HEK293 (cell line): ENCODE data around the gene SNCB.
A peak's percentile ranks its signal among the peaks of the same experiment; 100 is the strongest.

Source experiments
- CTCF ChIA-PET: fragments of 350-600 bp; formaldehyde crosslinking; extraction: SDS; loops from one replicate; lab custom pipeline; 2021; ENCODE audit warnings: antibody characterized with exemption; lab: Yijun Ruan, JAX
- POLR2A ChIA-PET: fragments of 300-600 bp; formaldehyde crosslinking; extraction: SDS; loops from one replicate; lab custom pipeline; 2020; ENCODE audit warnings: antibody characterized with exemption, inconsistent platforms; lab: Yijun Ruan, JAX
- H3K27ac ChIP-seq: fragments of 200-500 bp; sonication (Bioruptor generic); 2 replicates; pipeline ENCODE4 v1.5.1; 2014; ENCODE audit warnings: low read depth, low read length, control low read depth, inconsistent platforms; ENCODE audit errors: extremely low read depth
- H3K36me3 ChIP-seq, 2 experiments: fragments of 200-500 bp in 1 of 2; sonication (Bioruptor generic) in 1 of 2; 1 replicate in 1 of 2; 2 replicates in 1 of 2; pipeline ENCODE4 v1.5.1; 2014 to 2017; ENCODE audit warnings: inconsistent platforms in 2 of 2, low read length in 2 of 2; ENCODE audit not compliant: control insufficient read depth in 2 of 2, insufficient read depth in 1 of 2
- H3K4me1 ChIP-seq: fragments of 200-500 bp; sonication (Bioruptor generic); 2 replicates; pipeline ENCODE4 v1.5.1; 2014; ENCODE audit warnings: mild to moderate bottlenecking, low read length, inconsistent platforms; ENCODE audit not compliant: control insufficient read depth, insufficient read depth
- H3K4me3 ChIP-seq: 2 replicates; pipeline ENCODE4 v1.5.1; 2011; ENCODE audit warnings: low read depth, mild to moderate bottlenecking, control low read depth, low read length, moderate library complexity
- H3K9me3 ChIP-seq: fragments of 200-500 bp; sonication (Bioruptor generic); 2 replicates; pipeline ENCODE4 v1.5.1; 2014; ENCODE audit warnings: low read depth, low read length, inconsistent platforms; ENCODE audit not compliant: control insufficient read depth, insufficient read depth
- HIC1 ChIP-seq: fragments of 450-650 bp; formaldehyde crosslinking; IDR thresholded peaks from 2 replicates; pipeline ENCODE4 v1.5.1; 2016; ENCODE audit warnings: missing biosample characterization, missing genetic modification characterization
- KLF10 ChIP-seq: fragments of 450-650 bp; IDR thresholded peaks from 2 replicates; pipeline ENCODE4 v1.5.1; 2018; ENCODE audit warnings: missing biosample characterization, mild to moderate bottlenecking, missing genetic modification characterization
- KLF8 ChIP-seq: fragments of 450-650 bp; formaldehyde crosslinking; IDR thresholded peaks from 2 replicates; pipeline ENCODE4 v1.5.1; 2016; ENCODE audit warnings: missing biosample characterization, missing genetic modification characterization
- SCRT2 ChIP-seq: fragments of 450-650 bp; formaldehyde crosslinking; IDR thresholded peaks from 2 replicates; pipeline ENCODE4 v1.5.1; 2016; ENCODE audit warnings: missing biosample characterization, missing genetic modification characterization
- SP3 ChIP-seq: fragments of 450-650 bp; formaldehyde crosslinking; IDR thresholded peaks from 2 replicates; pipeline ENCODE4 v1.5.1; 2016; ENCODE audit warnings: missing biosample characterization, missing genetic modification characterization
- ZFP37 ChIP-seq: fragments of 450-650 bp; formaldehyde crosslinking; IDR thresholded peaks from 2 replicates; pipeline ENCODE4 v1.5.1; 2016; ENCODE audit warnings: missing biosample characterization, missing genetic modification characterization
- ZNF2 ChIP-seq: fragments of 450-650 bp; formaldehyde crosslinking; IDR thresholded peaks from 2 replicates; pipeline ENCODE4 v1.5.1; 2016; ENCODE audit warnings: missing biosample characterization, missing genetic modification characterization
- ZNF214 ChIP-seq: fragments of 450-650 bp; formaldehyde crosslinking; IDR thresholded peaks from 2 replicates; pipeline ENCODE4 v1.5.1; 2017; ENCODE audit warnings: missing biosample characterization, mild to moderate bottlenecking, missing genetic modification characterization, borderline replicate concordance
- ZNF280D ChIP-seq: fragments of 450-650 bp; formaldehyde crosslinking; IDR thresholded peaks from 2 replicates; pipeline ENCODE4 v1.5.1; 2016; ENCODE audit warnings: missing biosample characterization, missing genetic modification characterization
- ZNF335 ChIP-seq: fragments of 450-650 bp; formaldehyde crosslinking; conservative IDR thresholded peaks from 2 replicates; pipeline ENCODE4 v1.5.1; 2016; ENCODE audit warnings: missing biosample characterization, missing genetic modification characterization
- ZNF423 ChIP-seq: fragments of 450-650 bp; formaldehyde crosslinking; IDR thresholded peaks from 2 replicates; pipeline ENCODE4 v1.5.1; 2016; ENCODE audit warnings: missing biosample characterization, missing genetic modification characterization
- ZNF600 ChIP-seq: fragments of 450-650 bp; formaldehyde crosslinking; IDR thresholded peaks from 2 replicates; pipeline ENCODE4 v1.5.1; 2016; ENCODE audit warnings: missing biosample characterization, missing genetic modification characterization
- ZNF621 ChIP-seq: fragments of 450-650 bp; formaldehyde crosslinking; IDR thresholded peaks from 2 replicates; pipeline ENCODE4 v1.5.1; 2017; ENCODE audit warnings: missing biosample characterization, missing genetic modification characterization
- ZNF623 ChIP-seq: fragments of 450-650 bp; formaldehyde crosslinking; IDR thresholded peaks from 2 replicates; pipeline ENCODE4 v1.5.1; 2016; ENCODE audit warnings: missing biosample characterization, missing genetic modification characterization
- ZNF664 ChIP-seq: fragments of 450-650 bp; formaldehyde crosslinking; IDR thresholded peaks from 2 replicates; pipeline ENCODE4 v1.5.1; 2016; ENCODE audit warnings: missing biosample characterization, missing genetic modification characterization
- ZNF701 ChIP-seq: fragments of 450-650 bp; formaldehyde crosslinking; IDR thresholded peaks from 2 replicates; pipeline ENCODE4 v1.5.1; 2016; ENCODE audit warnings: missing biosample characterization, missing genetic modification characterization
- TF ChIP-seq, protein P1 (sequence below): fragments of 450-650 bp; formaldehyde crosslinking; IDR thresholded peaks from 2 replicates; pipeline ENCODE4 v1.5.1; 2017; ENCODE audit warnings: missing biosample characterization, missing genetic modification characterization
- TF ChIP-seq, protein P2 (sequence below): fragments of 450-650 bp; formaldehyde crosslinking; IDR thresholded peaks from 2 replicates; pipeline ENCODE4 v1.5.1; 2017; ENCODE audit warnings: missing biosample characterization, missing genetic modification characterization
- TF ChIP-seq, protein P3 (sequence below): fragments of 450-650 bp; formaldehyde crosslinking; IDR thresholded peaks from 2 replicates; pipeline ENCODE4 v1.5.1; 2016; ENCODE audit warnings: missing biosample characterization, missing genetic modification characterization

SNCB gene

GRCh38 chr5:176609724-176610434 lies 20.5 kb downstream of the SNCB start, which contains the start of gene GPRIN1 (continued):
- TF ChIP-seq SP3 (tag by site-specific recombination) (peak; percentile 62), ZNF423 (tag by site-specific recombination) (no peak), ZNF280D (no peak), KLF10 (0 out of 2 replicates have a peak, but pooled peaks have one; percentile 11), HIC1 (tag by site-specific recombination) (no peak), ZNF214 (tag by site-specific recombination) (no peak), KLF8 (tag by site-specific recombination) (peak; percentile 77; the same call in 1 of the 2 replicates), ZNF623 (tag by site-specific recombination) (0 out of 2 replicates have a peak, but pooled peaks have one; percentile 26), ZNF664 (tag by site-specific recombination) (no peak), ZFP37 (tag by site-specific recombination) (no peak)
- TF ChIP-seq, protein P1, sequence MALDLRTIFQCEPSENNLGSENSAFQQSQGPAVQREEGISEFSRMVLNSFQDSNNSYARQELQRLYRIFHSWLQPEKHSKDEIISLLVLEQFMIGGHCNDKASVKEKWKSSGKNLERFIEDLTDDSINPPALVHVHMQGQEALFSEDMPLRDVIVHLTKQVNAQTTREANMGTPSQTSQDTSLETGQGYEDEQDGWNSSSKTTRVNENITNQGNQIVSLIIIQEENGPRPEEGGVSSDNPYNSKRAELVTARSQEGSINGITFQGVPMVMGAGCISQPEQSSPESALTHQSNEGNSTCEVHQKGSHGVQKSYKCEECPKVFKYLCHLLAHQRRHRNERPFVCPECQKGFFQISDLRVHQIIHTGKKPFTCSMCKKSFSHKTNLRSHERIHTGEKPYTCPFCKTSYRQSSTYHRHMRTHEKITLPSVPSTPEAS (tag by site-specific recombination), result 0 out of 2 replicates have a peak, but pooled peaks have one; percentile 14
- TF ChIP-seq, protein P2, sequence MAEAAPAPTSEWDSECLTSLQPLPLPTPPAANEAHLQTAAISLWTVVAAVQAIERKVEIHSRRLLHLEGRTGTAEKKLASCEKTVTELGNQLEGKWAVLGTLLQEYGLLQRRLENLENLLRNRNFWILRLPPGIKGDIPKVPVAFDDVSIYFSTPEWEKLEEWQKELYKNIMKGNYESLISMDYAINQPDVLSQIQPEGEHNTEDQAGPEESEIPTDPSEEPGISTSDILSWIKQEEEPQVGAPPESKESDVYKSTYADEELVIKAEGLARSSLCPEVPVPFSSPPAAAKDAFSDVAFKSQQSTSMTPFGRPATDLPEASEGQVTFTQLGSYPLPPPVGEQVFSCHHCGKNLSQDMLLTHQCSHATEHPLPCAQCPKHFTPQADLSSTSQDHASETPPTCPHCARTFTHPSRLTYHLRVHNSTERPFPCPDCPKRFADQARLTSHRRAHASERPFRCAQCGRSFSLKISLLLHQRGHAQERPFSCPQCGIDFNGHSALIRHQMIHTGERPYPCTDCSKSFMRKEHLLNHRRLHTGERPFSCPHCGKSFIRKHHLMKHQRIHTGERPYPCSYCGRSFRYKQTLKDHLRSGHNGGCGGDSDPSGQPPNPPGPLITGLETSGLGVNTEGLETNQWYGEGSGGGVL (tag by site-specific recombination), result peak; percentile 67

DNA sequence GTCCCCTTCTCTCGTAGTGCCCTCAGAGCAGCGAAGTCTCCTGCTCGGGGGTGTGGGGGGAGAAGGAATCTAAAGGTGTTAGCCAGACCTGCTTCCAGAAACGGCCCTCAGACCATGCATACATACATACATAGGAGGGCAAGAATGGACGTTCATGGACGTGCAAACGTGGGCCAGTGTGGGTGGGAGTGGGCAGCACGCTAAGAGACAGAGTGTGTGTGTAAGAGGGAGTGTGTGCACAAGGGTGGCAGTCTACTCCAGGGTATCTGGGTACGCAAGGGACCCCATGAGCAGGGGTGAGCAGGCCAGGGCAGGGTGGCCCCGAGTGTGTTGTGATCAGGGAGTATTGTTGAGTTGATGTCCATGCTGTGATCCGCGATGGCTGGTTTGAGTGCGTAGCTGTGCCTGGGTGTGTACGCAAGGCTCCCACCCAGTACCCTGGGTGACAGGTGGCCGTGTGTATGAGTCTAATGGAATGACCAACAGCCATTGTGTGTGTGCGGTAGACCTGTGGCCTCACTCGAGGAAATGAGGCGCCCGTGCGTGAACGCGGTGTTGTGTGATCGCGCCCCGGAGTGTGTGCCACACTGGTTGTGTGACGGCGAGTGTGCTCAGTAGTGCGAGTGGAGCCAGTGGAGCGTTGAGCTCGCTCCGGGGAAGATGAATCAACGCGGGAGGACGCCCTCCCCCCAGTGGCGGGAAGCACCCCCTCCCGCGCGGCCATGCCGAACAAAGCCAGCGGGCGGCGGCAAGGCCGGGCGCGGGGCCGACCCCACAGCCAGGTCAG lies 21.2 kb downstream of the SNCB start:
- Histone ChIP-seq H3K9me3 (no peaks in the 10 kb centered on the region), H3K36me3 (no peaks in the 10 kb centered on the region), H3K4me3 (peak overlapping the region; percentile 45), H3K4me1 (peaks cover 6% of the 10 kb centered on the region; the same call in 1 of the 2 replicates), H3K27ac (no peak overlapping the region)
- POLR2A ChIA-PET, result no interaction called here
- CTCF ChIA-PET, result interaction anchor here (0.6 kb wide), 1 partner anchor 34 kb away, joined by 3 read pairs; no protein-coding TSS in a partner anchor
- TF ChIP-seq, protein P1 (tag by site-specific recombination), result 0 out of 2 replicates have a peak, but pooled peaks have one; percentile 27
- peak; percentile 27; the same call in 1 of the 2 replicates for TF ChIP-seq ZNF335 (tag by site-specific recombination)
- TF ChIP-seq KLF10, result peak; percentile 59; the same call in 1 of the 2 replicates
- TF ChIP-seq SCRT2, result peak; percentile 86
- TF ChIP-seq, protein P3, sequence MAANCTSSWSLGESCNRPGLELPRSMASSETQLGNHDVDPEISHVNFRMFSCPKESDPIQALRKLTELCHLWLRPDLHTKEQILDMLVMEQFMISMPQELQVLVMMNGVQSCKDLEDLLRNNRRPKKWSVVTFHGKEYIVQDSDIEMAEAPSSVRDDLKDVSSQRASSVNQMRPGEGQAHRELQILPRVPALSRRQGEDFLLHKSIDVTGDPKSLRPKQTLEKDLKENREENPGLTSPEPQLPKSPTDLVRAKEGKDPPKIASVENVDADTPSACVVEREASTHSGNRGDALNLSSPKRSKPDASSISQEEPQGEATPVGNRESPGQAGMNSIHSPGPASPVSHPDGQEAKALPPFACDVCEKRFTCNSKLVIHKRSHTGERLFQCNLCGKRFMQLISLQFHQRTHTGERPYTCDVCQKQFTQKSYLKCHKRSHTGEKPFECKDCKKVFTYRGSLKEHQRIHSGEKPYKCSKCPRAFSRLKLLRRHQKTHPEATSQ (tag by site-specific recombination), result no peak
- peak; percentile 69 for TF ChIP-seq ZNF600 (tag by site-specific recombination)
- no peak for TF ChIP-seq ZNF621 (tag by site-specific recombination)
- no peak for TF ChIP-seq ZNF701 (tag by site-specific recombination)
- TF ChIP-seq ZNF2, result 0 out of 2 replicates have a peak, but pooled peaks have one; percentile 47
